ENCODE data around the gene AURKA. TPM values are rescaled to one million over a fixed set of nuclear protein-coding genes. Genes with fewer than 3 reads are reported as not detected.

The AURKA gene
- total RNA-seq, 1 experiment from 2014 or later: 75.3 TPM

DNA sequence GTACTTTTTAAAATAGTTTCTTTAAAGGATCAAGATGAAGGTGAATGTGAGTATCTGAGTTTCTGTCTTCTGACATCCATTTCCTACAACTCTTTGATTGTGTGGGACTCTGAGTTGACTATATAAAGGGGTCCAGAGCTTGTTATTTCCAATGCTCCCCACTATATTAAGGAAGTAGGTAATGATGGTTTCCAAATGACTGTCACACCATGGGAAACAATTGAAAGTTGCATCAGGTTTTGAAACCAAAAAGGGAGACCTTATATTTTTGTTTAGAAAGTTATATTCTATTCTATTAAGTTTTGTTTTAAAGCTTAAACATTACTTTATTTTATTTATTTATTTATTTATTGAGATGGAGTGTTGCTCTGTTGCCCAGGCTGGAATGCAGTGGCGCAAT, 31.2 kb upstream of the AURKA start:
- Mint-ChIP-seq H3K9me3 (ENCODE audit: unreplicated experiment) (no peaks in the 10 kb centered on the region), H3K36me3 (ENCODE audit: insufficient read depth, unreplicated experiment) (no peaks in the 10 kb centered on the region), H3K27me3 (ENCODE audit: insufficient read depth, unreplicated experiment) (no peaks in the 10 kb centered on the region), H3K4me3 (ENCODE audit: unreplicated experiment) (no peak overlapping the region), H3K27ac (ENCODE audit: low read depth, unreplicated experiment) (no peak overlapping the region), H3K4me1 (ENCODE audit: insufficient read depth, unreplicated experiment) (peaks cover 4% of the 10 kb centered on the region)
- BruUV-seq (replicated peaks): no TSS peak
- no peak for DNase-seq (ENCODE audit: unreplicated experiment)
- ChIA-PET CTCF (interaction anchor here (1.0 to 2.6 kb wide), 2 partner anchors 10 to 11 kb away, joined by 3 to 7 read pairs; no protein-coding TSS in a partner anchor), POLR2A (interaction anchor here (0.9 to 1.4 kb wide), 3 partner anchors 10 to 14 kb away, joined by 3 to 6 read pairs (median 4); partner anchors contain the start of gene CASS4)
- no peak for TF ChIP-seq CTCF (IDR thresholded peaks at IDR 0.05; ENCODE audit: unreplicated experiment)
- intact Hi-C loops (cut with micrococcal nuclease): no loop called here

- DNase-seq (ENCODE audit: unreplicated experiment): no peak
- BruUV-seq (replicated peaks): no TSS peak
- H3K36me3 Mint-ChIP-seq (ENCODE audit: insufficient read depth, unreplicated experiment): no peaks in the 10 kb centered on the region
- H3K4me3 Mint-ChIP-seq (ENCODE audit: unreplicated experiment): no peak overlapping the region
- ChIA-PET POLR2A (interaction anchor here (0.9 to 1.4 kb wide), 4 partner anchors 9 to 29 kb away, joined by 3 to 6 read pairs (median 4); partner anchors contain the start of gene CASS4), CTCF (interaction anchor here (0.9 to 2.6 kb wide), 2 partner anchors 12 to 221 kb away, joined by 3 to 7 read pairs; no protein-coding TSS in a partner anchor)
- TF ChIP-seq CTCF (IDR thresholded peaks at IDR 0.05; ENCODE audit: unreplicated experiment): no peak
- H3K9me3 Mint-ChIP-seq (ENCODE audit: unreplicated experiment): no peaks in the 10 kb centered on the region
- H3K27me3 Mint-ChIP-seq (ENCODE audit: insufficient read depth, unreplicated experiment): no peaks in the 10 kb centered on the region
- H3K4me1 Mint-ChIP-seq (ENCODE audit: insufficient read depth, unreplicated experiment): peaks cover under 1% of the 10 kb centered on the region
- intact Hi-C loops (cut with micrococcal nuclease): no loop called here
- no peak overlapping the region for H3K27ac Mint-ChIP-seq (ENCODE audit: low read depth, unreplicated experiment)
Measured at GRCh38 chr20:56422824-56423189, 30.8 kb upstream of the AURKA start.

DNA sequence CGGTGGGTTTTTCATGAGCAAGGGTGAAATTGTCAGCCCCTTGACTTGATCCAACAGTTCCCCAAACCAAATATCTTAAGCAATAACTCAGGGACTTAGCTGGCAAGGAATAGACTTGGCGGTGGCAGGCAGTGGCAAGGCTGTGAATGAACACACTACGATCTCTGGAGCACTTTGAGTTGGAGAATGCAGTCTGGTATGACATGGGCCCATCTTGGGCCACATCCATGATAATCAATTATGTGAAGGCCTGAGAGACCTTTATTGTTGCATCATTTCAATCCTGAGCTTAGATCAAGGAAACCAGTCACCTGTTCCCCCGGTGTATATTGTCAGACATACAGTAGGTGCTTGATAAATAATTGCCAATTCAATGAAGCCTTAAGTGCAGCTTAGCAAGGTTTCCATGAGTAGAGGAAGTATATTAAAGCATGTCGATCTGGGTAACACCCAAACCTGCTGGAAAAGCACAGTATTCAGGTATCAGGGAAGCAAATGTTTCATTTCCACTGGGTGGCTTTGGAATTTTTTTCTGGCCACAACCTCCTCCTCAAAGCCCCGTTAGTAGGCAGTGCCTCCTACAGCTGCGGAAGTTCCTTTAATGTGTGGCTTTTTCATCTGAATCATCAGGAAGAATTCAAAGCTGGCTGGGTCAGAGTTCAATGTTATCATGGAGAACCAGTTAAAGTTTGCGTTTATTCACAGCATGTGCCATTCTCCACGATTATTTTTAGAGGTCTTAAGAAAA, 30.2 kb upstream of the AURKA start:
- peak; percentile 23 for DNase-seq (ENCODE audit: unreplicated experiment)
- Mint-ChIP-seq H3K27me3 (ENCODE audit: insufficient read depth, unreplicated experiment) (no peaks in the 10 kb centered on the region), H3K36me3 (ENCODE audit: insufficient read depth, unreplicated experiment) (no peaks in the 10 kb centered on the region), H3K27ac (ENCODE audit: low read depth, unreplicated experiment) (no peak overlapping the region), H3K4me3 (ENCODE audit: unreplicated experiment) (no peak overlapping the region), H3K9me3 (ENCODE audit: unreplicated experiment) (no peaks in the 10 kb centered on the region), H3K4me1 (ENCODE audit: insufficient read depth, unreplicated experiment) (no peaks in the 10 kb centered on the region)
- POLR2A ChIA-PET: interaction anchor here (1.2 to 1.4 kb wide), 3 partner anchors 9 to 29 kb away, joined by 3 to 6 read pairs (median 4); no protein-coding TSS in a partner anchor
- no peak for TF ChIP-seq CTCF (IDR thresholded peaks at IDR 0.05; ENCODE audit: unreplicated experiment)
- intact Hi-C loops (cut with micrococcal nuclease): no loop called here
- CTCF ChIA-PET: interaction anchor here (0.6 to 2.6 kb wide), 7 partner anchors 12 to 1652 kb away, joined by 3 to 7 read pairs (median 3); no protein-coding TSS in a partner anchor
- BruUV-seq (replicated peaks): no TSS peak

GRCh38 chr20:56420940-56421688, 29.1 kb upstream of the AURKA start:
- ChIA-PET POLR2A (no interaction called here), CTCF (interaction anchor here (0.6 to 2.6 kb wide), 6 partner anchors 13 to 1653 kb away, joined by 3 to 7 read pairs (median 3); no protein-coding TSS in a partner anchor)
- DNase-seq (ENCODE audit: unreplicated experiment): no peak
- H3K36me3 Mint-ChIP-seq (ENCODE audit: insufficient read depth, unreplicated experiment): no peaks in the 10 kb centered on the region
- TF ChIP-seq CTCF (IDR thresholded peaks at IDR 0.05; ENCODE audit: unreplicated experiment): no peak
- intact Hi-C loops (cut with micrococcal nuclease): no loop called here
- BruUV-seq (replicated peaks): no TSS peak
- H3K27me3 Mint-ChIP-seq (ENCODE audit: insufficient read depth, unreplicated experiment): no peaks in the 10 kb centered on the region
- H3K4me1 Mint-ChIP-seq (ENCODE audit: insufficient read depth, unreplicated experiment): no peaks in the 10 kb centered on the region
- H3K9me3 Mint-ChIP-seq (ENCODE audit: unreplicated experiment): no peaks in the 10 kb centered on the region
- no peak overlapping the region for H3K27ac Mint-ChIP-seq (ENCODE audit: low read depth, unreplicated experiment)
- no peak overlapping the region for H3K4me3 Mint-ChIP-seq (ENCODE audit: unreplicated experiment)

Data from MCF 10A (cell line).